B cell (primary cell): ENCODE measurements around the gene POLD4. TPM values are rescaled to one million over a fixed set of nuclear protein-coding genes. Genes with fewer than 3 reads are reported as not detected.

Experiments used
- ATAC-seq: fragments of 200-7000 bp; cut with Tn5 transposase; one replicate; pipeline ENCODE4 v1.10.0; 2021; ENCODE audit warnings: low read depth, mild to moderate bottlenecking, moderate number of reproducible peaks, moderate library complexity
- CTCF ChIA-PET: fragments of 350-600 bp; sonication (Branson Sonifier 250); formaldehyde crosslinking; loops from one replicate; lab custom pipeline; 2021; ENCODE audit warnings: antibody characterized with exemption, inconsistent platforms; lab: Charles Lee
- POLR2A ChIA-PET: fragments of 350-600 bp; sonication (Branson Sonifier 250); formaldehyde crosslinking; loops from one replicate; lab custom pipeline; 2021; ENCODE audit warnings: antibody characterized with exemption; lab: Charles Lee
- DNase-seq: peaks from one replicate; pipeline ENCODE4 v3.0.0; 2013
- H2AFZ ChIP-seq: 2 replicates; pipeline ENCODE4 v1.6.1; 2012; ENCODE audit warnings: mild to moderate bottlenecking, low read depth, low read length; ENCODE audit not compliant: insufficient read depth, poor library complexity, severe bottlenecking
- H3K27ac ChIP-seq, 2 donors: 1 replicate in 1 of 2; 2 replicates in 1 of 2; pipeline ENCODE4 v1.5.1; 2012 to 2013; ENCODE audit warnings: low read length in 2 of 2, mild to moderate bottlenecking in 2 of 2, moderate library complexity in 1 of 2
- H3K27me3 ChIP-seq, 4 experiments: fragments of 200-600 bp in 1 of 4; sonication (generic) in 1 of 4; replicated peaks in 1 of 4; 1 replicate in 2 of 4; 2 replicates in 2 of 4; pipeline versions ENCODE4 v1.6.1 to v1.7.0; 2013 to 2016; ENCODE audit warnings: low read length in 3 of 4, mild to moderate bottlenecking in 2 of 4, mixed read lengths in 1 of 4, moderate library complexity in 1 of 4; ENCODE audit not compliant: insufficient read depth in 4 of 4, control insufficient read depth in 3 of 4; ENCODE audit errors: control extremely low read depth in 1 of 4
- H3K36me3 ChIP-seq, 2 experiments: replicated peaks in 1 of 2; 1 replicate in 1 of 2; 2 replicates in 1 of 2; pipeline versions ENCODE4 v1.6.1 to v1.7.1; 2013; ENCODE audit warnings: low read length in 1 of 2; ENCODE audit not compliant: insufficient read depth in 2 of 2, control insufficient read depth in 1 of 2; ENCODE audit errors: control extremely low read depth in 1 of 2, extremely low read depth in 1 of 2
- H3K4me1 ChIP-seq, 2 donors: fragments of 200-600 bp in 1 of 2; sonication (generic) in 1 of 2; 1 replicate in 1 of 2; 2 replicates in 1 of 2; pipeline versions ENCODE4 v1.5.1 to v1.6.1; 2013 to 2017; ENCODE audit warnings: low read length in 2 of 2; ENCODE audit not compliant: control insufficient read depth in 2 of 2, insufficient read depth in 2 of 2
- H3K4me2 ChIP-seq: replicated peaks from 2 replicates; pipeline ENCODE3; 2012; ENCODE audit warnings: mild to moderate bottlenecking, low read depth, low read length; ENCODE audit not compliant: poor library complexity, severe bottlenecking
- H3K4me3 ChIP-seq, 5 experiments: fragments of 200-600 bp in 1 of 5; sonication (generic) in 1 of 5; 1 replicate in 3 of 5; 2 replicates in 2 of 5; pipeline versions ENCODE4 v1.5.1 to v1.7.0; 2011 to 2016; ENCODE audit warnings: low read length in 4 of 5, mild to moderate bottlenecking in 4 of 5, low read depth in 2 of 5, control low read depth in 1 of 5, moderate library complexity in 1 of 5; ENCODE audit not compliant: insufficient read depth in 1 of 5; ENCODE audit errors: control extremely low read depth in 1 of 5, extremely low read depth in 1 of 5
- H3K79me2 ChIP-seq: fragments of 200-600 bp; sonication (generic); one replicate; pipeline ENCODE4 v1.6.0; 2016; ENCODE audit warnings: low read length; ENCODE audit not compliant: control insufficient read depth, insufficient read depth
- H3K9ac ChIP-seq: fragments of 200-600 bp; sonication (generic); 2 replicates; pipeline ENCODE4 v1.6.1; 2017; ENCODE audit warnings: mild to moderate bottlenecking, low read length, moderate library complexity
- H3K9me3 ChIP-seq, 3 donors: one replicate each; pipeline versions ENCODE4 v1.6.1 to v1.7.1; 2013; ENCODE audit warnings: low read length in 2 of 3; ENCODE audit not compliant: control insufficient read depth in 2 of 3, insufficient read depth in 1 of 3; ENCODE audit errors: control extremely low read depth in 1 of 3
- H4K20me1 ChIP-seq: 2 replicates; pipeline ENCODE4 v1.6.0; 2012; ENCODE audit warnings: mild to moderate bottlenecking, low read length; ENCODE audit not compliant: insufficient read depth, control insufficient read depth, poor library complexity, severe bottlenecking
- H3K27ac Mint-ChIP-seq: one replicate; pipeline ENCODE4 v1.8.0; 2021; ENCODE audit warnings: mixed read lengths
- H3K27me3 Mint-ChIP-seq: one replicate; pipeline ENCODE4 v1.8.0; 2021; ENCODE audit warnings: mixed read lengths
- H3K4me1 Mint-ChIP-seq: one replicate; pipeline ENCODE4 v1.8.0; 2021; ENCODE audit warnings: mixed read lengths
- H3K4me3 Mint-ChIP-seq: one replicate; pipeline ENCODE4 v1.8.0; 2021; ENCODE audit warnings: mixed read lengths
- H3K9me3 Mint-ChIP-seq: one replicate; pipeline ENCODE4 v1.8.0; 2022; ENCODE audit warnings: mixed read lengths; ENCODE audit not compliant: insufficient read depth
- EZH2 ChIP-seq: IDR thresholded peaks from 2 replicates; pipeline ENCODE4 v1.6.1; 2012; ENCODE audit warnings: borderline replicate concordance, low read depth, mild to moderate bottlenecking, moderate library complexity, low read length; ENCODE audit not compliant: insufficient read depth, poor library complexity, severe bottlenecking
- WGBS: methylation state at CpG from one replicate; pipeline ENCODE4 v1.1.5; 2013; ENCODE audit warnings: missing lambda C conversion rate; ENCODE audit not compliant: insufficient coverage; 5-methylcytosine and 5-hydroxymethylcytosine counted together
- intact Hi-C: fragments of 100-400 bp; cut with micrococcal nuclease; formaldehyde crosslinking; loops from one replicate; pipeline ENCODE4 v1.10.0; 2022
- polyA plus RNA-seq: library from polyadenylated mRNA; depleted of rRNA; stranded (reverse); fragments of >200 nt; gene quantifications from 2 replicates; pipeline ENCODE4 v1.2.3, GENCODE V29; 2012
- total RNA-seq, 2 donors: library from RNA; stranded (reverse); fragments of 120-200 nt in 1 of 2; gene quantifications; 1 replicate in 1 of 2; 2 replicates in 1 of 2; pipeline versions ENCODE4 v1.2.3 to v1.2.4, GENCODE V29; 2013 to 2022
- TF ChIP-seq, protein P1 (sequence below): fragments of 200-600 bp; IDR thresholded peaks from one replicate; pipeline ENCODE4 v1.8.0; 2022; ENCODE audit warnings: antibody characterized with exemption, mild to moderate bottlenecking

POLD4 gene
- total and polyA plus RNA-seq, 2 donors (not counting 1 experiment from before 2014, with no cell fraction given), result 210 to 559 TPM

DNA sequence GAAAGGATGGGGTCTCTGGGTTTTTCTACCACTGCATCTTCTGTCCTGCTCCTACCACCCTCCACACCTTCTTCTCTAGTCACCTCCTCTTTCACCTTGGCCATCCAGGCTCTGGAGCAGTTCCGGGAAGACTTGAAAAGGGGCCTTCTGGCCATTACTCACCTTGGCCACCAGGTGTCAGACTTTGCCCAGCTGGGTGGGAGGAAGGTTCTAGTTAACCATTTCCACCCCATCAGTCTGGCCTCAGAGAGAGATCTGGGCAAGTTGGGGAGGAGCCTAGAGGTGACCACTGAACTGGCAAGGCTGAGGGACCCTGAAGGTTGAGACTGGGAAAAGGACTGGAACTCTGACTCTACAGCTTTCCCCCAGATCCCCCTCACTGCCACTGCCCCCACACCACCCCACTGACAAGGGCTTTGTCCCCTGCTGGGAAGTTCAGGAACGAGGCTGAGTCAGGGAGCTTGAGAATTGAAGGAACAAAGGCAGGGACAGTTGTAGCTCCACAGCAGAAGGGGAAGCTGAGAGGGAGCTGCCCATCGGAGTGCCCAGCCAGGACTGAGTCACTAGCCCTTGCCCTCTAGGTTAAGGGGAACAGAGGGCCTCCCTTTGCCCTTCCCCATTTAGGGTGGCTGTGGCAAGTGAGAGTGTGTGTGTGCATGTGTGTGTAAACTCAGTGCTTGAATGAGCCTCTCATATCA is 3.7 kb upstream of the POLD4 start:
- peak overlapping the region; percentile 97 for H3K4me2 ChIP-seq
- TF ChIP-seq EZH2, result no peak
- TF ChIP-seq, protein P1, sequence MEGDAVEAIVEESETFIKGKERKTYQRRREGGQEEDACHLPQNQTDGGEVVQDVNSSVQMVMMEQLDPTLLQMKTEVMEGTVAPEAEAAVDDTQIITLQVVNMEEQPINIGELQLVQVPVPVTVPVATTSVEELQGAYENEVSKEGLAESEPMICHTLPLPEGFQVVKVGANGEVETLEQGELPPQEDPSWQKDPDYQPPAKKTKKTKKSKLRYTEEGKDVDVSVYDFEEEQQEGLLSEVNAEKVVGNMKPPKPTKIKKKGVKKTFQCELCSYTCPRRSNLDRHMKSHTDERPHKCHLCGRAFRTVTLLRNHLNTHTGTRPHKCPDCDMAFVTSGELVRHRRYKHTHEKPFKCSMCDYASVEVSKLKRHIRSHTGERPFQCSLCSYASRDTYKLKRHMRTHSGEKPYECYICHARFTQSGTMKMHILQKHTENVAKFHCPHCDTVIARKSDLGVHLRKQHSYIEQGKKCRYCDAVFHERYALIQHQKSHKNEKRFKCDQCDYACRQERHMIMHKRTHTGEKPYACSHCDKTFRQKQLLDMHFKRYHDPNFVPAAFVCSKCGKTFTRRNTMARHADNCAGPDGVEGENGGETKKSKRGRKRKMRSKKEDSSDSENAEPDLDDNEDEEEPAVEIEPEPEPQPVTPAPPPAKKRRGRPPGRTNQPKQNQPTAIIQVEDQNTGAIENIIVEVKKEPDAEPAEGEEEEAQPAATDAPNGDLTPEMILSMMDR, result peak; percentile 94
- ChIA-PET CTCF (interaction anchor here (0.6 to 42.2 kb wide), 19 partner anchors 2 to 205 kb away, joined by 3 to 2379 read pairs (median 4); partner anchors contain the start of genes CDK2AP2, CLCF1, PITPNM1 and POLD4), POLR2A (interaction anchor here (0.5 to 9.0 kb wide), 7 partner anchors 10 to 1939 kb away, joined by 3 to 323 read pairs (median 6); partner anchors contain the start of genes CLCF1 and RAD9A)
- intact Hi-C loops, result loop anchor here (1.0 to 10.0 kb wide), 3 partner anchors 17 to 448 kb away; no protein-coding TSS in a partner anchor
- H3K36me3 ChIP-seq, result peaks cover 0 to 3% of the 10 kb centered on the region in 2 experiments
- Mint-ChIP-seq H3K4me3 (peak overlapping the region; percentile 64), H3K4me1 (peaks cover 74% of the 10 kb centered on the region), H3K27ac (peak overlapping the region; percentile 100), H3K9me3 (no peaks in the 10 kb centered on the region), H3K27me3 (no peaks in the 10 kb centered on the region)
- DNase-seq (peak; percentile 80), ATAC-seq (no peak)
- H3K9me3 ChIP-seq, result no peaks in the 10 kb centered on the region
- H3K4me1 ChIP-seq, result peaks cover 56 to 63% of the 10 kb centered on the region in 2 donors
- peak overlapping the region; percentile 94 to 96 for H3K27ac ChIP-seq
- 42% methylated on average over 2 of the region's 3 CpGs for WGBS
- H3K27me3 ChIP-seq, result no peaks in the 10 kb centered on the region
- H4K20me1 ChIP-seq, result peaks cover 8% of the 10 kb centered on the region
- H3K4me3 ChIP-seq, result peak overlapping the region in 1 of 5 experiments; percentile 8
- H2AFZ ChIP-seq, result peak overlapping the region; percentile 47
- H3K9ac ChIP-seq, result peak overlapping the region; percentile 9
- peaks cover 59% of the 10 kb centered on the region for H3K79me2 ChIP-seq
